Ovary (tissue), 3 donors: Measurements from ENCODE around the gene UGT1A3.

Source experiments
- CTCF ChIP-seq, 3 donors: fragments of 450-650 bp in 2 of 3; fragments of 200-600 bp in 1 of 3; IDR thresholded peaks; one replicate each; pipeline versions ENCODE4 v1.5.1 to v1.8.0; 2016 to 2022; ENCODE audit warnings: antibody characterized with exemption in 3 of 3, mild to moderate bottlenecking in 1 of 3
- POLR2A ChIP-seq: fragments of 450-650 bp; IDR thresholded peaks from one replicate; pipeline ENCODE4 v1.6.1; 2017; ENCODE audit warnings: antibody characterized with exemption, mild to moderate bottlenecking, moderate library complexity
- donor health status: DM: no; HTN: no; CAD: no.

- no peak for TF ChIP-seq CTCF (IDR thresholded peaks at IDR 0.05)
- no peak for TF ChIP-seq POLR2A
Observed at GRCh38 chr2:233758141-233758540, 29.3 kb downstream of the UGT1A3 start.
